SK-N-MC (cell line): ENCODE results near the gene CCDC137.

Source experiments
- EZH2 ChIP-seq: fragments of 200-600 bp; sonication (generic); IDR thresholded peaks from one replicate; pipeline ENCODE4 v1.6.1; 2017; ENCODE audit warnings: antibody characterized with exemption
- FOXP2 ChIP-seq: optimal IDR thresholded peaks from 2 replicates; pipeline ENCODE3; 2011; ENCODE audit warnings: mild to moderate bottlenecking, moderate library complexity; ENCODE audit not compliant: insufficient read depth; ENCODE audit errors: extremely low read length, control extremely low read depth
- POLR2AphosphoS5 ChIP-seq: IDR thresholded peaks from 2 replicates; pipeline ENCODE4 v1.6.1; 2012; ENCODE audit warnings: mild to moderate bottlenecking, low read depth, low read length, borderline replicate concordance

DNA sequence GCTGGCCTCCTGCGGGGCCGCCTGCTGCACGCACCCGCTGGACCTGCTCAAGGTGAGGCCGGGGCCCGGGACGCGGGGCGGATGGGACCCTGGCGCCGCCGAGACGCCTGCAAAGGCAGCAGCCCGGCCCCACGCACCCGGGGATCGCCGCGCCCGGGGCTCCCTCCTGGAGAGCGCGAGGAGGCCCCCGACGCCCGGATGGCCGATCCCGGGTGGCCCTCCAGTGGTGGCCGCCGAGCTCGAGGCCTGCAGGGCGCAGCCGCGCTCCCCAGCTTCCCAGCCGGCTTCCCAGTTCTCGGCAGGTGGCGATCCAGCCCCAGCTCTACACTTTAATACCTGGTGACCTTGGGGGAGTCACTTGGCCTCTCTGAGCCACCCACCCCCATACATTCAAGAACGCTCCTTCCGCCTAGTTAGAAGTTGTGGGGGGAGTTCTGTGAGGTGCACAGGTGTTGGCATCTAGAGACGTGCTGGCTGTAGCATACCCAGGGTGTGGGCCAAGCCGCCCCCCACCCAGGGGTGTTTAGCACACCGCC is 46.0 kb downstream of the CCDC137 start:
- TF ChIP-seq POLR2AphosphoS5 = no peak; the same call in 1 of the 2 replicates
- TF ChIP-seq EZH2 = no peak
- TF ChIP-seq FOXP2 = no peak
